Embryonic facial prominence (tissue), 1 donor: ENCODE results near the gene GADD45A.
"Not testable (repeated sequence)": the region's sequence is repeated elsewhere in the genome, so short reads cannot be mapped to it uniquely, and the experiment has no call there.

ENCODE experiments used
- DNase-seq: peaks from one replicate; pipeline ENCODE4 v3.0.0-alpha.2; 2016; ENCODE audit errors: extremely low spot score

The GADD45A gene

GRCh38 chr1:67719329-67720196 is 34.6 kb downstream of the GADD45A start:
- no peak for DNase-seq

- DNase-seq: no peak
Measured at GRCh38 chr1:67721112-67721511, 36.1 kb downstream of the GADD45A start.

GRCh38 chr1:67721650-67722291 is 36.8 kb downstream of the GADD45A start:
- DNase-seq: no peak

GRCh38 chr1:67722292-67722944 is 37.4 kb downstream of the GADD45A start:
- no peak for DNase-seq

GRCh38 chr1:67723126-67723525 is 38.1 kb downstream of the GADD45A start:
- DNase-seq: no peak

- DNase-seq: no peak
Measured at GRCh38 chr1:67723620-67724019, 38.6 kb downstream of the GADD45A start.

GRCh38 chr1:67724928-67725560 is 40.0 kb downstream of the GADD45A start:
- DNase-seq: no peak

GRCh38 chr1:67726224-67726623 is 41.2 kb downstream of the GADD45A start:
- DNase-seq: no peak

GRCh38 chr1:67729872-67730271 is 44.9 kb downstream of the GADD45A start:
- DNase-seq: no peak

GRCh38 chr1:67730312-67730711 is 45.3 kb downstream of the GADD45A start:
- not testable (repeated sequence) for DNase-seq

GRCh38 chr1:67731322-67731721 is 46.3 kb downstream of the GADD45A start:
- DNase-seq: no peak

- no peak for DNase-seq
Measured at GRCh38 chr1:67732750-67733151, 47.8 kb downstream of the GADD45A start.

- no peak for DNase-seq
Measured at GRCh38 chr1:67733681-67734322, 48.8 kb downstream of the GADD45A start.

GRCh38 chr1:67734323-67734690 is 49.3 kb downstream of the GADD45A start:
- no peak for DNase-seq

- DNase-seq: no peak
Measured at GRCh38 chr1:67735206-67735605, 50.2 kb downstream of the GADD45A start.

GRCh38 chr1:67735806-67736627 is 51.0 kb downstream of the GADD45A start:
- no peak for DNase-seq

GRCh38 chr1:67736750-67737149 is 51.7 kb downstream of the GADD45A start:
- no peak for DNase-seq

GRCh38 chr1:67737875-67738274 is 52.9 kb downstream of the GADD45A start:
- no peak for DNase-seq
